Measurements from ENCODE around the gene ARHGAP15.

The ARHGAP15 gene

GRCh38 chr2:143635936-143636335 is 506.7 kb downstream of the ARHGAP15 start:
- DNase-seq, result peak in 1 of 14 donors; percentile 11

- no peak for DNase-seq
Measured at GRCh38 chr2:143640826-143641225, 511.6 kb downstream of the ARHGAP15 start.

GRCh38 chr2:143645921-143646645 is 516.9 kb downstream of the ARHGAP15 start:
- no peak for DNase-seq

- no peak for DNase-seq
Measured at GRCh38 chr2:143649226-143649740, 520.1 kb downstream of the ARHGAP15 start.

GRCh38 chr2:143652692-143653091 is 523.5 kb downstream of the ARHGAP15 start:
- no peak for DNase-seq

GRCh38 chr2:143668234-143668633 is 539.0 kb downstream of the ARHGAP15 start:
- no peak for DNase-seq

- no peak for DNase-seq
Measured at GRCh38 chr2:143674051-143674450, 544.8 kb downstream of the ARHGAP15 start.

GRCh38 chr2:143675021-143675420 is 545.8 kb downstream of the ARHGAP15 start:
- no peak for DNase-seq

- no peak for DNase-seq
Measured at GRCh38 chr2:143679617-143680016, 550.4 kb downstream of the ARHGAP15 start.

- DNase-seq, result no peak
Measured at GRCh38 chr2:143680885-143681405, 551.7 kb downstream of the ARHGAP15 start.

- DNase-seq, result no peak
Measured at GRCh38 chr2:143682436-143683055, 553.3 kb downstream of the ARHGAP15 start.

GRCh38 chr2:143683977-143684376 is 554.8 kb downstream of the ARHGAP15 start:
- DNase-seq, result no peak

- DNase-seq, result peak in 3 of 14 donors; percentile 5 to 33 (median 8)
Measured at GRCh38 chr2:143684551-143685320, 555.5 kb downstream of the ARHGAP15 start.

- DNase-seq, result peak in 1 of 14 donors; percentile 7
Measured at GRCh38 chr2:143685421-143686078, 556.3 kb downstream of the ARHGAP15 start.

- no peak for DNase-seq
Measured at GRCh38 chr2:143686585-143687164, 557.5 kb downstream of the ARHGAP15 start.

GRCh38 chr2:143688248-143688647 is 559.0 kb downstream of the ARHGAP15 start:
- no peak for DNase-seq

GRCh38 chr2:143688815-143689214 is 559.6 kb downstream of the ARHGAP15 start:
- DNase-seq, result no peak

GRCh38 chr2:143689541-143689940 is 560.3 kb downstream of the ARHGAP15 start:
- no peak for DNase-seq

GRCh38 chr2:143690235-143690634 is 561.0 kb downstream of the ARHGAP15 start:
- no peak for DNase-seq

- DNase-seq, result no peak
Measured at GRCh38 chr2:143691121-143691520, 561.9 kb downstream of the ARHGAP15 start.

- DNase-seq, result no peak
Measured at GRCh38 chr2:143692162-143692561, 562.9 kb downstream of the ARHGAP15 start.

- no peak for DNase-seq
Measured at GRCh38 chr2:143692967-143693366, 563.7 kb downstream of the ARHGAP15 start.
